ENCODE measurements around the gene ZSCAN30. TPM values are rescaled to one million over a fixed set of nuclear protein-coding genes. Genes with fewer than 3 reads are reported as not detected.
A peak's percentile ranks its signal among the peaks of the same experiment; 100 is the strongest.

Gene ZSCAN30
- total and polyA plus RNA-seq, 9 of the 15 experiments (the other 6 are each of a cell fraction or from before 2014, with no cell fraction given) = 4.6 to 13.6 (median 10.8) TPM

- TF ChIP-seq ZBTB43 (CRISPR knock-in tag; IDR thresholded peaks at IDR 0.05) = peak; percentile 66; the same call in 1 of the 2 replicates
- no peak for TF ChIP-seq RBM15 (IDR thresholded peaks at IDR 0.05; ENCODE audit: insufficient read depth, low read length)
- no peak for TF ChIP-seq NELFE (IDR thresholded peaks at IDR 0.05; ENCODE audit: insufficient read depth, insufficient read length)
- peak; percentile 67 for TF ChIP-seq CHD2 (IDR thresholded peaks at IDR 0.05; ENCODE audit: low read depth, low read length)
- TF ChIP-seq MCM7 (IDR thresholded peaks at IDR 0.05) = no peak
- TF ChIP-seq E2F3 (CRISPR knock-in tag; IDR thresholded peaks at IDR 0.05) = no peak
- TF ChIP-seq NCOA2 (IDR thresholded peaks at IDR 0.05; ENCODE audit: partially characterized antibody in 2 of 2) = no peak
- TF ChIP-seq JUND (IDR thresholded peaks at IDR 0.05; ENCODE audit: borderline replicate concordance, low read depth, low read length) = peak; percentile 77
- TF ChIP-seq JUND (tag; IDR thresholded peaks at IDR 0.05; ENCODE audit: borderline replicate concordance, low read depth, low read length) = peak; percentile 82; the same call in 1 of the 3 replicates
- 0 out of 2 replicates have a peak, but pooled peaks have one; percentile 35 for TF ChIP-seq LARP7 (IDR thresholded peaks at IDR 0.05)
- peak; percentile 92 for TF ChIP-seq MEIS2 (IDR thresholded peaks at IDR 0.05; ENCODE audit: partially characterized antibody)
- peak; percentile 96 for TF ChIP-seq KDM5B (IDR thresholded peaks at IDR 0.05; ENCODE audit: insufficient replicate concordance, low read depth, low read length)
- no peak for TF ChIP-seq ZNF280B (CRISPR knock-in tag; IDR thresholded peaks at IDR 0.05)
- no peak for TF ChIP-seq TCF7 (IDR thresholded peaks at IDR 0.05; ENCODE audit: borderline replicate concordance)
- no peak for TF ChIP-seq SMARCB1 (IDR thresholded peaks at IDR 0.05; ENCODE audit: insufficient read length, low read depth)
- no peak for TF ChIP-seq CTCFL (IDR thresholded peaks at IDR 0.05; ENCODE audit: borderline replicate concordance, insufficient read depth, low read depth, low read length, poor library complexity, severe bottlenecking)
- TF ChIP-seq ZNF239 (CRISPR knock-in tag; IDR thresholded peaks at IDR 0.05) = no peak
- TF ChIP-seq ZNF140 (CRISPR knock-in tag; IDR thresholded peaks at IDR 0.05) = no peak
- TF ChIP-seq CREB1 (IDR thresholded peaks at IDR 0.05) = peak; percentile 67; the same call in 1 of the 2 replicates
- peak; percentile 79 for TF ChIP-seq CREB1 (CRISPR knock-in tag; IDR thresholded peaks at IDR 0.05)
- no peak for TF ChIP-seq ZFP30 (CRISPR knock-in tag; IDR thresholded peaks at IDR 0.05; ENCODE audit: borderline replicate concordance)
- TF ChIP-seq TAF15 (IDR thresholded peaks at IDR 0.05; ENCODE audit: low read depth, low read length) = no peak
- peak; percentile 91; the same call in 1 of the 2 replicates for TF ChIP-seq TAF7 (tag; IDR thresholded peaks at IDR 0.05)
- no peak for TF ChIP-seq TCF15 (CRISPR knock-in tag; IDR thresholded peaks at IDR 0.05)
- no peak for TF ChIP-seq BRF1 (IDR thresholded peaks at IDR 0.05; ENCODE audit: borderline replicate concordance, extremely low read depth, insufficient read length)
These were observed at the start of gene ZSCAN30 (continued) for GRCh38 chr18:35290094-35290735.

Data from K562 (cell line).